ENCODE results near the gene ERN1.

DNA sequence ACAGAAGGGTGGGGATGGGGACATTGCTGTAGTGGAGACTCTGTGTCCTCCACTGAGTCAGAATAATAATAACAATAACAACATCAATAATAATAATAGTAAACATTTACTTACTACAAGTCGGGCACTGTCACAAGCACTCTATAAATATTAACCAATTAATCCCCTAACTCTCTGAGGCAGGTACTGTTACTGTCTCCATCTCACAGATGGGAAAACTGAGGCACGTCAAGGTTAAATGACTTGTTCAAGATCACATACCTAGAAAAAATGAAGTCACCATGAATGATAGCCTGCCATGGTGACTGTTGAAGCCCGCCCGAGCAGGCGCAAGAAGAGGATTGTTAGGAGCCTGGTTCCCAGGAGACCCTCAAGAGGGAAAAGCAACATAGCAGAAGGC lies 121.6 kb downstream of the ERN1 start:
- TF ChIP-seq, protein P1, sequence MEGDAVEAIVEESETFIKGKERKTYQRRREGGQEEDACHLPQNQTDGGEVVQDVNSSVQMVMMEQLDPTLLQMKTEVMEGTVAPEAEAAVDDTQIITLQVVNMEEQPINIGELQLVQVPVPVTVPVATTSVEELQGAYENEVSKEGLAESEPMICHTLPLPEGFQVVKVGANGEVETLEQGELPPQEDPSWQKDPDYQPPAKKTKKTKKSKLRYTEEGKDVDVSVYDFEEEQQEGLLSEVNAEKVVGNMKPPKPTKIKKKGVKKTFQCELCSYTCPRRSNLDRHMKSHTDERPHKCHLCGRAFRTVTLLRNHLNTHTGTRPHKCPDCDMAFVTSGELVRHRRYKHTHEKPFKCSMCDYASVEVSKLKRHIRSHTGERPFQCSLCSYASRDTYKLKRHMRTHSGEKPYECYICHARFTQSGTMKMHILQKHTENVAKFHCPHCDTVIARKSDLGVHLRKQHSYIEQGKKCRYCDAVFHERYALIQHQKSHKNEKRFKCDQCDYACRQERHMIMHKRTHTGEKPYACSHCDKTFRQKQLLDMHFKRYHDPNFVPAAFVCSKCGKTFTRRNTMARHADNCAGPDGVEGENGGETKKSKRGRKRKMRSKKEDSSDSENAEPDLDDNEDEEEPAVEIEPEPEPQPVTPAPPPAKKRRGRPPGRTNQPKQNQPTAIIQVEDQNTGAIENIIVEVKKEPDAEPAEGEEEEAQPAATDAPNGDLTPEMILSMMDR (optimal IDR thresholded peaks at IDR 0.05 in 1 of 3, IDR thresholded peaks at IDR 0.05 in 1 of 3, conservative IDR thresholded peaks at IDR 0.05 in 1 of 3; ENCODE audit: extremely low read depth in 1 of 3, insufficient read depth in 2 of 3, low read length in 3 of 3) = no peak
- TF ChIP-seq EZH2 (IDR thresholded peaks at IDR 0.05; ENCODE audit: low read length) = no peak
